ENCODE data around the gene TRPM3. TPM values are rescaled to one million over a fixed set of nuclear protein-coding genes. Genes with fewer than 3 reads are reported as not detected.

The TRPM3 gene
- total RNA-seq, 1 experiment from 2014 or later = not detected

GRCh38 chr9:70491426-70492318 is 629.7 kb downstream of the TRPM3 start:
- H3K36me3 Mint-ChIP-seq (ENCODE audit: insufficient read depth, unreplicated experiment) = no peaks in the 10 kb centered on the region
- H3K4me3 Mint-ChIP-seq (ENCODE audit: low read depth, unreplicated experiment) = no peak overlapping the region
- no peak for TF ChIP-seq CTCF (IDR thresholded peaks at IDR 0.05; ENCODE audit: unreplicated experiment)
- no peak overlapping the region for H3K27ac Mint-ChIP-seq (ENCODE audit: unreplicated experiment)
- DNase-seq = no peak
- BruUV-seq (replicated peaks) = no TSS peak
- intact Hi-C loops (cut with micrococcal nuclease; ENCODE audit: unreplicated experiment) = no loop called here
- CTCF ChIA-PET = no interaction called here
- peaks cover 18% of the 10 kb centered on the region for H3K27me3 Mint-ChIP-seq (ENCODE audit: unreplicated experiment)
- H3K4me1 Mint-ChIP-seq (ENCODE audit: low read depth, unreplicated experiment) = no peaks in the 10 kb centered on the region
- H3K9me3 Mint-ChIP-seq (ENCODE audit: low read depth, unreplicated experiment) = no peaks in the 10 kb centered on the region

DNA sequence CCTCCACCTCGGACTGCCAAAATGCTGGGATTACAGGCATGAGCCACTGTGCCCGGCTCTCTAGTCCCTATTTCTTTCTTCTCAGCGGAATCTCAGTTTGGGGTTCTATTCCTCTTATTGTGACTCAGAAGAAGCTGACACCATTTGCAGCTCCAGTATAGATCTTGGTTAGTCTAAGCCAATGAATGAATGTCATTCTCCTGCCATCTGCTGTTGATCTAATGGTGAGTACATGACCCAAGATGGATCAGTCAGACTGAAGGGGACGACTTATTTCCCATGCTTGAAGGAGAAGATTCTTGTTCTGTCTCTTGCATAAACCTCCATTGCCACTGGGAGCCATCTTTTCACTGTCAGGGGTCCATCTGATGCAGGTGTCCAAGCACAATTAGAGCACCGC is 630.9 kb downstream of the TRPM3 start:
- H3K36me3 Mint-ChIP-seq (ENCODE audit: insufficient read depth, unreplicated experiment) = no peaks in the 10 kb centered on the region
- intact Hi-C loops (cut with micrococcal nuclease; ENCODE audit: unreplicated experiment) = no loop called here
- no peaks in the 10 kb centered on the region for H3K9me3 Mint-ChIP-seq (ENCODE audit: low read depth, unreplicated experiment)
- H3K4me1 Mint-ChIP-seq (ENCODE audit: low read depth, unreplicated experiment) = no peaks in the 10 kb centered on the region
- peaks cover 18% of the 10 kb centered on the region for H3K27me3 Mint-ChIP-seq (ENCODE audit: unreplicated experiment)
- no peak overlapping the region for H3K27ac Mint-ChIP-seq (ENCODE audit: unreplicated experiment)
- CTCF ChIA-PET = no interaction called here
- DNase-seq = no peak
- BruUV-seq (replicated peaks) = no TSS peak
- no peak for TF ChIP-seq CTCF (IDR thresholded peaks at IDR 0.05; ENCODE audit: unreplicated experiment)
- H3K4me3 Mint-ChIP-seq (ENCODE audit: low read depth, unreplicated experiment) = no peak overlapping the region

GRCh38 chr9:70488793-70489105 is 632.7 kb downstream of the TRPM3 start:
- Mint-ChIP-seq H3K27ac (ENCODE audit: unreplicated experiment) (no peak overlapping the region), H3K9me3 (ENCODE audit: low read depth, unreplicated experiment) (no peaks in the 10 kb centered on the region), H3K36me3 (ENCODE audit: insufficient read depth, unreplicated experiment) (no peaks in the 10 kb centered on the region), H3K27me3 (ENCODE audit: unreplicated experiment) (peaks cover under 1% of the 10 kb centered on the region), H3K4me1 (ENCODE audit: low read depth, unreplicated experiment) (no peaks in the 10 kb centered on the region), H3K4me3 (ENCODE audit: low read depth, unreplicated experiment) (no peak overlapping the region)
- BruUV-seq (replicated peaks) = no TSS peak
- TF ChIP-seq CTCF (IDR thresholded peaks at IDR 0.05; ENCODE audit: unreplicated experiment) = no peak
- no peak for DNase-seq
- CTCF ChIA-PET = no interaction called here
- intact Hi-C loops (cut with micrococcal nuclease; ENCODE audit: unreplicated experiment) = no loop called here

- H3K9me3 Mint-ChIP-seq (ENCODE audit: low read depth, unreplicated experiment) = no peaks in the 10 kb centered on the region
- no peaks in the 10 kb centered on the region for H3K36me3 Mint-ChIP-seq (ENCODE audit: insufficient read depth, unreplicated experiment)
- no peak overlapping the region for H3K4me3 Mint-ChIP-seq (ENCODE audit: low read depth, unreplicated experiment)
- intact Hi-C loops (cut with micrococcal nuclease; ENCODE audit: unreplicated experiment) = no loop called here
- BruUV-seq (replicated peaks) = no TSS peak
- TF ChIP-seq CTCF (IDR thresholded peaks at IDR 0.05; ENCODE audit: unreplicated experiment) = no peak
- CTCF ChIA-PET = no interaction called here
- no peak overlapping the region for H3K27ac Mint-ChIP-seq (ENCODE audit: unreplicated experiment)
- DNase-seq = no peak
- no peaks in the 10 kb centered on the region for H3K27me3 Mint-ChIP-seq (ENCODE audit: unreplicated experiment)
- H3K4me1 Mint-ChIP-seq (ENCODE audit: low read depth, unreplicated experiment) = no peaks in the 10 kb centered on the region
Measured at GRCh38 chr9:70488098-70488792, 633.2 kb downstream of the TRPM3 start.
